ENCODE results near the gene SORL1.

SORL1 gene

DNA sequence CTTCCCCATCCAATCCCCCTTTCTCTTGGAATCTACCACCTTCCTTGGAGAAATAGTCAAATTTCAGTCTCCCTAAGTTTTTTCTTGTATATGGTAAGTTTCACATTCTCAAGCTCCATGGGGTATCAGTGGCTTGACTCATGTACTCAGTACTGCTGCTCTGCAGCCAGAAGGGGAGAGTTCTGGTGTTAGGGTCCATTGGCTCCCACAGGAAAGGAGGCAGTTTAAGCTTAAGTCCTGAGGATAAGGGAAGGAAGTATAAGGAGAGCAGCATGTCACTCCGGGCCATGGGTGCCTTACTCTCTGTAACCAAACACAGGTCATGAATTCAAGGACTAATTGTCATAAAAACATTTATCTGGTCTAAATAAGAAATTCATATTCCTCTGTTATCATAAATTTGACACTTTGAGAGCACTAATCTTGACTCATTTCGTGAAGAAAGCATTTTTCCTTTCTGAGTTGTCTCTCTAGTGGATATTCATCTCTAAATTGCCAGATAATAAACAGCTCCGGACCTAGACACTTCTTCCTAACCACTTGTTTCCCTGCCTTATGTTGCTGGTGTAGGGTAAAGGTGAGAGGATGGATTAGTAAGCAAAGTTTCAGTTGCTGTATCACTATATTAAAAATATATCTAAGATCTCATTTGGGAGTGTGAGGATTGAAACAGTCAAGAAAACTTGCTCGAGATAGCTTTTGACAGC lies 20.1 kb upstream of the SORL1 start:
- DNase-seq: no peak

- DNase-seq: no peak
These were observed 17.0 kb upstream of the SORL1 start for GRCh38 chr11:121435132-121435531.

DNA sequence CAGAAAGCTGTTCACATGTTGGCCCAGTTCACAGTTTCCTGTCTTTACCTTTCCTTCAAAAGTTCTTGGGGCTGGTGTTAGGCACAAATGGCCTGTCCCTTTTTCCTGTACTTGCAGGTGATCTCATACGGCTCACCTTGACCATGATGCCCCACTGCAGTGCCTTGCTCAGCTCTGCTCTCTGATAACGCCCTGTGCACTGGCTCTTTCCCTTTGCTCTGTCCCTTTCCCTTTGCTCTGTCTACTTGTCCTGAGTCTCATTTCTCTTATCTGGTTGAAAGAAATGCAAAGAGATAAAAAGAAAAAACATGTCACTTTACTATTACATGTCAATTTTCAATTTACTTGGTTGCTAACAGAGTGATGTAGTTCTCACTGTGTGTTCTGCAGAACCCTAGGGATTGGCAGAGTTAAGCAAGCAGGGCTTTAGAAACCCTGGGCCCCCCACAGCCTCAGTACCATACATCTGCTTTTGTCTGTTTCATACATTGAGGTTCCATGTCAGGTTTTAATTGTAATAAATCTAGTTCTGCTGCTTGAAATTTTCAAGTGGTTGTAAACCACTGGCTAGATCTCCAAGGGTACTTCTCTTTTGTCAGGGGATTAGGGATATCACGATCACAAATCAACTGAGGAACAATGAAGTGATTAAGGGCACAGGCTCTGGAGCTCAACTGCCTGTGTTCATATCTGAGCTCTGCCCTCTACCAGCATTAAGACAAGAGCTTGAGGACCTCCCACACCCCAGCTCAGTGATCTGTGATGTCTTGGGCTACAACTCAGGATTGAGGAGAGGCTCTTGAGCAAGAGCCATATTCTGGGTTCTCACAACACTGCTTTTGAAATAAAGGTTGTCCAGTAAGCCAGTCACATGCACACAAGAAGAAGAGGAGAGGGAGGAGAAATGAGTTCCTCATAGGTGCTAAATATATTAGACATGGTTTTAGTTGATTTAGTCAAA lies 16.3 kb upstream of the SORL1 start:
- DNase-seq: no peak

DNA sequence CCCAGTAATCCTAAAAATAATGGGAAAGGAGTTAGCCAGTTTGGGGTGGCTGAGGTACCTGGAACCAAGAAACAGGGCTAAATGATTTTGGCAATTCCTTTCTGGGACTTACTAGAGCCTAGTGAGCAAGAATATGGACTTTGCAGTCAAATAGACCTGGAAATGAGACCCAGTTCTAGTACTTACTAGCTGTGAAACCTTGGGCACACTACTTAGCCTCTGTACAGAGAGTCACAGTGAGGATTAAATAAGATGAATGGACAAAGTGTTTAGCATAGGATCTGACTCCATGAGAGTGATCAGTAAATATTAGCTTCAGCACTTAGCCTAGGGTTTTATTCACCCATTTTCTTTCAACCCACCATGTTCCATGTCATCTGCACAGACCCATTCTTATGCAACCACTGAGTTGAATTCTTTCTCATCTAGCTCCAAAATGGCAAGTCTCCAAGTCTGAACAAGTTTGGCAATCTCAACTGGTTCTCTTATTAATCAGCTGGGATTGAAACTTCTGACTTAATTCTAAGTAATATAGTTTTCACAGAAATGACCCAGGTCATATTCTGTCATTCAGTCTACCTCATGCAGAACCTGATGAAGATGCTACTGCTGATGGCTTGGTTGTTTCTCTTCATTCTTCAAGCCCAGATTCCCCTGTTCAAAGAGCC lies 15.0 kb upstream of the SORL1 start:
- DNase-seq: no peak

GRCh38 chr11:121437686-121438078 lies 14.4 kb upstream of the SORL1 start:
- no peak for DNase-seq

DNA sequence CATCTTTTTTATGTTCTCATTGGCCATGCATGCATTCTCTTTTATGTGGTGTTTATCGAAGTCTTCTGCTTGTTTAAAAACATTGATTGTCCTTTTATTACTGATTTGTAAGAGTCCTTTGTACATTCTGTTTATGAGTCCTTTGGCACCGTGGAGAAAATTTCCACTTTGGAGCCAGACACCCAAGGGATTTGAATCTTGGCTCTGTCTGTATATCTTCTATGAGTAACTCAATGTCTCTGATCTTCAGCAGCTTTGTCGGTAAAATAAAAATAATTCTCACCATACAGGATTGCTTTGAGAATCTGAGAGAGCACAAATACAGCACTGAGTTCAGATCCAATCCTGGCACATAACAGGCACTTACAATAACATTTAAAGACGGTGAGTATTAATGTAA lies 12.8 kb upstream of the SORL1 start:
- no peak for DNase-seq

DNA sequence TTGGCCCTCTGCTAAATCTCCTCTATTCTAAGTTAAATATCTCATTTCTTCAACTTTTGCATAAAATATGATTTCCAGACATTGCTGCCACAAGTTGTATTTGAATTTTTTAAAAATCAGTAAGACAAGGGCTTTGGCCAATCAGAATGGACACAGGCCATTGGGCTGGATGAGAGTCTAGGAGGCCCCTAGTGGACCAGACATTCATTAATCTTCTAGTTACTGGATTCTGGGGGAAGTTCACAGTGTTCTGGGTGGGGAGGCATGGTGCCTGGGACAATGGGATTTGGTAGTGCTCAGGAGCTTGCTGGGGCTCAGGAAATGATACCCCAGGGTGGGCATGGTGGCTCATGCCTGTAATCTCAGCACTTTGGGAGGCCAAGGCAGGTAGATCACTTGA lies 12.4 kb upstream of the SORL1 start:
- no peak for DNase-seq

GRCh38 chr11:121441521-121441920 lies 10.6 kb upstream of the SORL1 start:
- peak; percentile 47 for DNase-seq

GRCh38 chr11:121443688-121444275 lies 8.3 kb upstream of the SORL1 start:
- DNase-seq: no peak

GRCh38 chr11:121444526-121444925 lies 7.6 kb upstream of the SORL1 start:
- no peak for DNase-seq

GRCh38 chr11:121445071-121445768 lies 6.9 kb upstream of the SORL1 start:
- no peak for DNase-seq

- DNase-seq: peak; percentile 84
These were observed 5.4 kb upstream of the SORL1 start for GRCh38 chr11:121446752-121447156.

DNA sequence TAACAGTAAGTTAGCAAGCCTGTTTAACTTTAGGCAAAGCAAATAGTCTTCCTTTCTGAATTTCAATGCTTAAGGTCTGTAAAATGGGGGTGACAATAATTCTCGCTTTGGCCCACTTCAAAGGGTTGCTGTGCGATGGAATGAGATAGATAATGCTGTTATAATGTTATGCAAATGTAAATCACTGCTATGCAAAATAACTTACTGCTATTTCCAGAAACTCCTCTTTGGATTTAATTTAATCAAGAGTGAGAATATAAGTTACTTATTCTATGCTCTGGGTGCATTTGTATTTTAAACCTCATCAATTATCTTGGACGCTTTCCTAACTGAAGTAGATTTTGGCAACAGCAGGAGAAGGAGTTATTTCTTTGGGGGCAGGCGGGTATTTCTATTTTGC lies 4.1 kb upstream of the SORL1 start:
- DNase-seq: no peak

GRCh38 chr11:121448431-121448941 lies 3.6 kb upstream of the SORL1 start:
- DNase-seq: no peak

GRCh38 chr11:121449123-121449522 lies 3.0 kb upstream of the SORL1 start:
- DNase-seq: no peak

DNA sequence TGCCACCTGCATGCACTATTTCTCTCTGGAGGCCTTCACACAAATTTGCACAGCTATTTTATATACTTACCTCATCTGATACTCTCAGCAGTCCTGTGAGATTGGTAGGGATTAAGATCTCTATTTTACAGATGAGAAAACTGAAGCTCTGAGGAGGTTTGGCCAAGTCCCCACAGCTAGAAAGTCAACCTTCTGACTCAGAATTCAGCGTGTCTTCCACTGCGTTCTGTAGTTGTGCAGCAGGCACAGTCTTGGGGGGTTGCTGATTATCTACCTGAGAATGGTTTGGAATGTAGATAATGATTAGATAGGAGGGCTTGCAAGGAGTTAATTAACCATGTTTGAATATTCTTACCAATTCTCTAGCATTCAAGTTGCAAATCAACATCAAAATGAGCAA lies 2.5 kb upstream of the SORL1 start:
- no peak for DNase-seq

- DNase-seq: no peak
These were observed 1.7 kb upstream of the SORL1 start for GRCh38 chr11:121450401-121450800.

DNA sequence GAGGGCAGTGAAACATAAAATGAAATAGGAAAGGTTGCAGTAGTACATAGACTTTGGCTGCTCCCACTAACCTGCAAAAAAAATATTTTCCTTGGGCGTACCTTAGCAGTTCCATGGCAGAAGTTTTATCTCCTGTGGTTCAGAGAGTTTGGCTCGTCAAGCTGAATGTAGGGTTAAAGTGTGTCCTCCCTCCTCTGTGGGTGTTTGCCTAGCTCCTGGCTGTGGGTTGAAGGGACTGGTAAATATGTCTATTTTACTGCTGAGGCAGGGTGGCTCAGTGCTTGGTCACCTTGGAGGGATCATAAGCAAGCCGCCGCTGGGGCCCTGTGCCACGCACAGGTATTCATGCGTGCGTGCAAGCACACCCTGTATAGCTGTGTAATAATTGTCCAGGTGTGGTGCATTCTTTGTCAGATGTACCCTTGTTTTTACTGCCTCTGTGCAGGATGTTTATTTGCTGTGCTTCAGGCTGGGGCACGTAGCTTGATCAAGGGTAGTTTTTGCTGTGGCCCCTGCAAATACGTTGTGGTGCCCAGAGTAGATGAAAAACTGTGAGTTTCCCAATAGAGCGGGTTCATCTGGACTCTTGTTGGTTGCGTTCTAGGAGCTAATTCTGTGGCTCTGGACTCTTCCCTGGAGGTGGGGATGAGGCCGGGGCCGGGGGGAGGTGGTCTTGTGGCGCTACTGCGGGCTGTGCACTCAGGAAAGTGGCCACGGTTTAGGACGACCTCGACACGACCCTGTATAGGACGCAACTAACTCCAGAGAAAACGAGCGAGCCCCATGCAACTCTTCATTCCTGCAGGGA lies 732 bp upstream of the SORL1 start:
- peak; percentile 41 for DNase-seq

DNA sequence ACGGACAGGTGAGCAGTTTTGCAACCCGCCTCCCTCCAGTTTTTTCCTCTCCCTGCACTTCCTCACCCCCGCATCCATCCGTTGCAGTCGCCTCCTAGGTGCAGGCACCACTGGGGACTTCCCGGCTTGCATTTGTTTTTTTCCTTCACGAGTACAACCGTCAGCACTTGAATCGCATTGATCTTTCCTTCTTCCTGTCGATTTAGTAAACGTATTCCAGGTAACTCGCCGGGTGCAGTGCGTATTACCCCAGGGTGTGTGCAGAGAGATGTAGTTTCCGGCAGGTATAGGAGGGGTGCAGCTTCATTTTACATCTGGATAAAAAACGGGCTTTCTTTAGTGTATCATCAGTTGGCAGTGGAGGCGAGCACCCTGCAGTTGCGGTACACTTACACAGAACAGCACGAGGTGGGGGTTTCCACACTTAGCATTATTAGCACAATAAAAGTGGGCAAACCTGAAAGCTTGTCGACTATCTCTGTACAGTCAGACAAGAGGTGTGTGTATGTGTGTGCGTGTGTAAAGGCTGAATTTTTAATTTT lies 566 bp downstream of the SORL1 start, which contains the start of gene SORL1-AS1:
TSS of gene SORL1-AS1 (minus strand) at position 359 of the 542 bp plus-strand sequence.
- peak; percentile 86 for DNase-seq

- no peak for DNase-seq
These were observed 1.6 kb downstream of the SORL1 start for GRCh38 chr11:121453589-121454299.

Data from NCI-H69 (cell line).